Measurements from ENCODE around the gene ANKRD16. TPM values are rescaled to one million over a fixed set of nuclear protein-coding genes. Genes with fewer than 3 reads are reported as not detected.

ANKRD16 gene
- total RNA-seq, 1 experiment from 2014 or later, result 6.9 TPM

DNA sequence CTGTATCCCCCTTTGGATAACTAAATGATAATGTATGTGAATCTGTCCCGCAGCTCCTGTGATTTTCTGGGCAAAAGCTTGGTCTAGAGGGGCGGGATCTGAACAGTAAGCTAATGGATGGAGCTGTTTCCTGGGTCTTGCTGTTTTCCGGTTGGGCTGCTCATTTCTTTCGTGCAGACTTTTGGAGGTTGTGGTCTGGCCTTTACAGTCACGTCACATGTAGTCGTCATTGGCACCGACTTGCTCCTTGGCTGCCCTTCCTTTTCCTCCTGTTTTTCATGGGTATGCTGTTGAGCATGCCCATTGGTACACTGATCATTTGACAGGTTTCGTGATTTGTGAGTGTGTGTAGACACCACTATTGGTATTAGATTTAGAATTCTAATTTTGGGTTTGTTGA, 2.3 kb upstream of the ANKRD16 start:
- no TSS peak for BruUV-seq (replicated peaks)
- H3K9me3 ChIP-seq (ENCODE audit: control insufficient read depth, insufficient read depth, low read depth, low read length), result no peaks in the 10 kb centered on the region
- no peak overlapping the region for H3K4me3 ChIP-seq (ENCODE audit: low read depth in 2 of 2, low read length in 2 of 2)
- H3K27me3 ChIP-seq (ENCODE audit: control insufficient read depth, insufficient read depth, low read length), result no peaks in the 10 kb centered on the region
- no peak overlapping the region for H3K27ac ChIP-seq (ENCODE audit: low read length)
- DNase-seq (ENCODE audit: low read depth, low spot score) (no peak), ATAC-seq (no peak)
- intact Hi-C loops (cut with micrococcal nuclease; ENCODE audit: unreplicated experiment) (no loop called here), in situ Hi-C loops (cut with HindIII; ENCODE audit: low pct_unique_long_range_greater_than_20kb, low sequenced_read_pairs) (no loop called here)
- TF ChIP-seq, protein P1, sequence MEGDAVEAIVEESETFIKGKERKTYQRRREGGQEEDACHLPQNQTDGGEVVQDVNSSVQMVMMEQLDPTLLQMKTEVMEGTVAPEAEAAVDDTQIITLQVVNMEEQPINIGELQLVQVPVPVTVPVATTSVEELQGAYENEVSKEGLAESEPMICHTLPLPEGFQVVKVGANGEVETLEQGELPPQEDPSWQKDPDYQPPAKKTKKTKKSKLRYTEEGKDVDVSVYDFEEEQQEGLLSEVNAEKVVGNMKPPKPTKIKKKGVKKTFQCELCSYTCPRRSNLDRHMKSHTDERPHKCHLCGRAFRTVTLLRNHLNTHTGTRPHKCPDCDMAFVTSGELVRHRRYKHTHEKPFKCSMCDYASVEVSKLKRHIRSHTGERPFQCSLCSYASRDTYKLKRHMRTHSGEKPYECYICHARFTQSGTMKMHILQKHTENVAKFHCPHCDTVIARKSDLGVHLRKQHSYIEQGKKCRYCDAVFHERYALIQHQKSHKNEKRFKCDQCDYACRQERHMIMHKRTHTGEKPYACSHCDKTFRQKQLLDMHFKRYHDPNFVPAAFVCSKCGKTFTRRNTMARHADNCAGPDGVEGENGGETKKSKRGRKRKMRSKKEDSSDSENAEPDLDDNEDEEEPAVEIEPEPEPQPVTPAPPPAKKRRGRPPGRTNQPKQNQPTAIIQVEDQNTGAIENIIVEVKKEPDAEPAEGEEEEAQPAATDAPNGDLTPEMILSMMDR (IDR thresholded peaks at IDR 0.05), result no peak
- no peak for TF ChIP-seq TCF7L2 (IDR thresholded peaks at IDR 0.05; ENCODE audit: low read depth, low read length)
- TF ChIP-seq POLR2AphosphoS5 (IDR thresholded peaks at IDR 0.05; ENCODE audit: low read depth, low read length), result no peak
- TF ChIP-seq REST (IDR thresholded peaks at IDR 0.05; ENCODE audit: insufficient read depth in 1 of 2, low read depth in 2 of 2, low read length in 1 of 2), result no peak
- no peak for TF ChIP-seq SIN3A (IDR thresholded peaks at IDR 0.05; ENCODE audit: borderline replicate concordance, insufficient read depth, low read depth, low read length)
- no peaks in the 10 kb centered on the region; the same call in none of the 2 replicates for H3K36me3 ChIP-seq (ENCODE audit: control insufficient read depth, insufficient read depth, low read length)
- ChIA-PET POLR2A (no interaction called here), CTCF (no interaction called here)
- peaks cover 3% of the 10 kb centered on the region; the same call in 1 of the 2 replicates for H3K4me1 ChIP-seq (ENCODE audit: control insufficient read depth, insufficient read depth, low read length)

DNA sequence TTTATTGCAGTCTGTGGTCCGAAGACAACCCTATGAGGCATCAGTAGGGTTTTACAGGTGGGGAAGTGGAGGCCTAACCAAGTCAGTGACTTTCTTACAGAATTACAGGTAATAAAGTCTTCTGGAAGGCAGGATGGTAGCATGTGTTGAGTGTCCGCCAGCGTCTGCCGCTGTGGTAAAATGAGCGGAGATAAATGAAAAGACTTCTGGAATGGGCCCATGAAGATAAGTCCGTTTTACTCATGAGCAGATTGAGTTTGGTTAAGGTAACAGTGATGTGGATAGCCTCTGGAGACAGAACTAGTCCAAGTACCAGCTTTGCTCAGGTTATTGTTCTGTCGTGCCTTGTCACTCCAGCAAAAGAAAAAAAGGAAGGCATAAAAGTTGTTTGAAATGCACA, 1.3 kb upstream of the ANKRD16 start:
- no peaks in the 10 kb centered on the region for H3K9me3 ChIP-seq (ENCODE audit: control insufficient read depth, insufficient read depth, low read depth, low read length)
- H3K4me3 ChIP-seq (ENCODE audit: low read depth in 2 of 2, low read length in 2 of 2), result peak overlapping the region; percentile 66 to 77
- H3K27me3 ChIP-seq (ENCODE audit: control insufficient read depth, insufficient read depth, low read length), result no peaks in the 10 kb centered on the region
- DNase-seq (ENCODE audit: low read depth, low spot score) (no peak), ATAC-seq (no peak)
- ChIA-PET POLR2A (no interaction called here), CTCF (no interaction called here)
- H3K27ac ChIP-seq (ENCODE audit: low read length), result peak overlapping the region; percentile 62
- H3K36me3 ChIP-seq (ENCODE audit: control insufficient read depth, insufficient read depth, low read length), result peaks cover 4% of the 10 kb centered on the region
- peaks cover 3% of the 10 kb centered on the region; the same call in 1 of the 2 replicates for H3K4me1 ChIP-seq (ENCODE audit: control insufficient read depth, insufficient read depth, low read length)
- BruUV-seq (replicated peaks), result no TSS peak
- in situ Hi-C loops (cut with HindIII; ENCODE audit: low pct_unique_long_range_greater_than_20kb, low sequenced_read_pairs), result no loop called here
- intact Hi-C loops (cut with micrococcal nuclease; ENCODE audit: unreplicated experiment), result no loop called here
- no peak for TF ChIP-seq TCF7L2 (IDR thresholded peaks at IDR 0.05; ENCODE audit: low read depth, low read length)
- TF ChIP-seq, protein P1 (IDR thresholded peaks at IDR 0.05), result no peak
- TF ChIP-seq SIN3A (IDR thresholded peaks at IDR 0.05; ENCODE audit: borderline replicate concordance, insufficient read depth, low read depth, low read length), result no peak
- no peak for TF ChIP-seq POLR2AphosphoS5 (IDR thresholded peaks at IDR 0.05; ENCODE audit: low read depth, low read length)
- TF ChIP-seq REST (IDR thresholded peaks at IDR 0.05; ENCODE audit: insufficient read depth in 1 of 2, low read depth in 2 of 2, low read length in 1 of 2), result no peak

All from Panc1 (cell line).